ENCODE results near the gene IGFL2. TPM values are rescaled to one million over a fixed set of nuclear protein-coding genes. Genes with fewer than 3 reads are reported as not detected.

IGFL2 gene
- total and polyA plus RNA-seq, 2 experiments from 2014 or later, result not detected

DNA sequence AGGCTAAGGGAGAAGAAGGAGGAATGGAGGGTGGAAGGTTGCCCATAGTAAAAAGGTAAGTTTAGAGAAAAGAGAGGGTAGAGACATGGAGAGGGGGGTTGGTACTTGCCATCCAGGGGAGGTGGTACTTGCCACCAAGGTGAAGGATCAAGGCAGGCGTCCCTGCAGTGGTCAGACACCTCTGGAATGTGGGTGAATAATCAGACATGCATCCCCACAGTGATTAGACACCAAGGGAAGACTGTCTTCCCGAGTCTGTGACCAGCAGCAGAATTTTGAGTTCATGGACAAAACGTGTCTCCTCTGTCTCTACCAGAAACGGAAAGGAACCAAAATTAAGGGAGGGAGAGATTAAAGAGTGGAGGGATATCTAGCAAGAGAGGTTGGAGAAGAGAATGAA lies 54.4 kb downstream of the IGFL2 start:
- H3K4me1 ChIP-seq (ENCODE audit: insufficient read depth), result no peaks in the 10 kb centered on the region
- Mint-ChIP-seq H3K9me3 (peaks cover 44% of the 10 kb centered on the region), H3K27me3 (ENCODE audit: insufficient read depth, low read depth, poor library complexity) (peaks cover 15% of the 10 kb centered on the region), H3K36me3 (ENCODE audit: low read depth) (peaks cover 10% of the 10 kb centered on the region; the same call in 2 of the 3 replicates), H3K27ac (no peak overlapping the region), H3K4me3 (no peak overlapping the region), H3K4me1 (no peaks in the 10 kb centered on the region; the same call in 2 of the 3 replicates)
- no peak for TF ChIP-seq CREB1 (CRISPR knock-in tag; IDR thresholded peaks at IDR 0.05; ENCODE audit: low read depth)
- TF ChIP-seq STAT1 (IDR thresholded peaks at IDR 0.05; ENCODE audit: unreplicated experiment), result no peak
- TF ChIP-seq, protein P1, sequence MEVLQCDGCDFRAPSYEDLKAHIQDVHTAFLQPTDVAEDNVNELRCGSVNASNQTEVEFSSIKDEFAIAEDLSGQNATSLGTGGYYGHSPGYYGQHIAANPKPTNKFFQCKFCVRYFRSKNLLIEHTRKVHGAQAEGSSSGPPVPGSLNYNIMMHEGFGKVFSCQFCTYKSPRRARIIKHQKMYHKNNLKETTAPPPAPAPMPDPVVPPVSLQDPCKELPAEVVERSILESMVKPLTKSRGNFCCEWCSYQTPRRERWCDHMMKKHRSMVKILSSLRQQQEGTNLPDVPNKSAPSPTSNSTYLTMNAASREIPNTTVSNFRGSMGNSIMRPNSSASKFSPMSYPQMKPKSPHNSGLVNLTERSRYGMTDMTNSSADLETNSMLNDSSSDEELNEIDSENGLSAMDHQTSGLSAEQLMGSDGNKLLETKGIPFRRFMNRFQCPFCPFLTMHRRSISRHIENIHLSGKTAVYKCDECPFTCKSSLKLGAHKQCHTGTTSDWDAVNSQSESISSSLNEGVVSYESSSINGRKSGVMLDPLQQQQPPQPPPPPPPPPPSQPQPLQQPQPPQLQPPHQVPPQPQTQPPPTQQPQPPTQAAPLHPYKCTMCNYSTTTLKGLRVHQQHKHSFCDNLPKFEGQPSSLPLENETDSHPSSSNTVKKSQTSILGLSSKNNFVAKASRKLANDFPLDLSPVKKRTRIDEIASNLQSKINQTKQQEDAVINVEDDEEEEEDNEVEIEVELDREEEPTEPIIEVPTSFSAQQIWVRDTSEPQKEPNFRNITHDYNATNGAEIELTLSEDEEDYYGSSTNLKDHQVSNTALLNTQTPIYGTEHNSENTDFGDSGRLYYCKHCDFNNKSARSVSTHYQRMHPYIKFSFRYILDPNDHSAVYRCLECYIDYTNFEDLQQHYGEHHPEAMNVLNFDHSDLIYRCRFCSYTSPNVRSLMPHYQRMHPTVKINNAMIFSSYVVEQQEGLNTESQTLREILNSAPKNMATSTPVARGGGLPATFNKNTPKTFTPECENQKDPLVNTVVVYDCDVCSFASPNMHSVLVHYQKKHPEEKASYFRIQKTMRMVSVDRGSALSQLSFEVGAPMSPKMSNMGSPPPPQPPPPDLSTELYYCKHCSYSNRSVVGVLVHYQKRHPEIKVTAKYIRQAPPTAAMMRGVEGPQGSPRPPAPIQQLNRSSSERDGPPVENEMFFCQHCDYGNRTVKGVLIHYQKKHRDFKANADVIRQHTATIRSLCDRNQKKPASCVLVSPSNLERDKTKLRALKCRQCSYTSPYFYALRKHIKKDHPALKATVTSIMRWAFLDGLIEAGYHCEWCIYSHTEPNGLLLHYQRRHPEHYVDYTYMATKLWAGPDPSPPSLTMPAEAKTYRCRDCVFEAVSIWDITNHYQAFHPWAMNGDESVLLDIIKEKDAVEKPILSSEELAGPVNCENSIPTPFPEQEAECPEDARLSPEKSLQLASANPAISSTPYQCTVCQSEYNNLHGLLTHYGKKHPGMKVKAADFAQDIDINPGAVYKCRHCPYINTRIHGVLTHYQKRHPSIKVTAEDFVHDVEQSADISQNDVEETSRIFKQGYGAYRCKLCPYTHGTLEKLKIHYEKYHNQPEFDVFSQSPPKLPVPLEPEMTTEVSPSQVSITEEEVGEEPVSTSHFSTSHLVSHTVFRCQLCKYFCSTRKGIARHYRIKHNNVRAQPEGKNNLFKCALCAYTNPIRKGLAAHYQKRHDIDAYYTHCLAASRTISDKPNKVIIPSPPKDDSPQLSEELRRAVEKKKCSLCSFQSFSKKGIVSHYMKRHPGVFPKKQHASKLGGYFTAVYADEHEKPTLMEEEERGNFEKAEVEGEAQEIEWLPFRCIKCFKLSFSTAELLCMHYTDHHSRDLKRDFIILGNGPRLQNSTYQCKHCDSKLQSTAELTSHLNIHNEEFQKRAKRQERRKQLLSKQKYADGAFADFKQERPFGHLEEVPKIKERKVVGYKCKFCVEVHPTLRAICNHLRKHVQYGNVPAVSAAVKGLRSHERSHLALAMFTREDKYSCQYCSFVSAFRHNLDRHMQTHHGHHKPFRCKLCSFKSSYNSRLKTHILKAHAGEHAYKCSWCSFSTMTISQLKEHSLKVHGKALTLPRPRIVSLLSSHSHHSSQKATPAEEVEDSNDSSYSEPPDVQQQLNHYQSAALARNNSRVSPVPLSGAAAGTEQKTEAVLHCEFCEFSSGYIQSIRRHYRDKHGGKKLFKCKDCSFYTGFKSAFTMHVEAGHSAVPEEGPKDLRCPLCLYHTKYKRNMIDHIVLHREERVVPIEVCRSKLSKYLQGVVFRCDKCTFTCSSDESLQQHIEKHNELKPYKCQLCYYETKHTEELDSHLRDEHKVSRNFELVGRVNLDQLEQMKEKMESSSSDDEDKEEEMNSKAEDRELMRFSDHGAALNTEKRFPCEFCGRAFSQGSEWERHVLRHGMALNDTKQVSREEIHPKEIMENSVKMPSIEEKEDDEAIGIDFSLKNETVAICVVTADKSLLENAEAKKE (CRISPR knock-in tag; IDR thresholded peaks at IDR 0.05), result no peak
- TF ChIP-seq JUNB (IDR thresholded peaks at IDR 0.05; ENCODE audit: unreplicated experiment), result no peak
- H3K4me2 ChIP-seq, result no peak overlapping the region
- no peaks in the 10 kb centered on the region for H3K27me3 ChIP-seq (ENCODE audit: insufficient read depth)
- no peaks in the 10 kb centered on the region for H3K9me2 ChIP-seq (ENCODE audit: insufficient read depth)
- no peaks in the 10 kb centered on the region for H3K79me2 ChIP-seq (replicated peaks; ENCODE audit: insufficient read depth)
- H2AFZ ChIP-seq, result no peak overlapping the region
- H3K27ac ChIP-seq (ENCODE audit: low read depth), result no peak overlapping the region
- DNase-seq (ENCODE audit: low spot score) (no peak), ATAC-seq (no peak)
- H3F3A ChIP-seq (replicated peaks; ENCODE audit: low read depth), result no peaks in the 10 kb centered on the region
- H4K20me1 ChIP-seq (replicated peaks; ENCODE audit: insufficient read depth), result no peaks in the 10 kb centered on the region
- no peaks in the 10 kb centered on the region for H3K36me3 ChIP-seq (ENCODE audit: insufficient read depth)
- no peak overlapping the region for H3K4me3 ChIP-seq
